Osteoblast (primary cell): Measurements from ENCODE around the gene CDH12. TPM values are rescaled to one million over a fixed set of nuclear protein-coding genes. Genes with fewer than 3 reads are reported as not detected.

Experiments used
- DNase-seq: peaks from one replicate; pipeline ENCODE4 v3.0.0; 2011; ENCODE audit warnings: low spot score, mixed read lengths; ENCODE audit not compliant: insufficient read length; ENCODE audit errors: missing footprints
- H2AFZ ChIP-seq: 2 replicates; pipeline ENCODE4 v1.6.0; 2011; ENCODE audit warnings: mild to moderate bottlenecking, low read length
- H3K27ac ChIP-seq: 2 replicates; pipeline ENCODE4 v1.5.1; 2011; ENCODE audit warnings: mild to moderate bottlenecking, low read depth, low read length, moderate library complexity
- H3K27me3 ChIP-seq: 2 replicates; pipeline ENCODE4 v1.6.0; 2012; ENCODE audit warnings: mild to moderate bottlenecking, control low read depth, inconsistent platforms, low read length, moderate library complexity; ENCODE audit not compliant: insufficient read depth
- H3K36me3 ChIP-seq: 2 replicates; pipeline ENCODE4 v1.5.1; 2011; ENCODE audit warnings: mild to moderate bottlenecking, low read length, control low read depth, moderate library complexity; ENCODE audit not compliant: insufficient read depth
- H3K4me1 ChIP-seq: 2 replicates; pipeline ENCODE4 v1.5.1; 2011; ENCODE audit warnings: mild to moderate bottlenecking, low read length, control low read depth, moderate library complexity; ENCODE audit not compliant: insufficient read depth
- H3K4me2 ChIP-seq: 2 replicates; pipeline ENCODE4 v1.6.0; 2011; ENCODE audit warnings: mild to moderate bottlenecking, low read length; ENCODE audit not compliant: insufficient read depth
- H3K4me3 ChIP-seq: fragments of 200-600 bp; sonication (generic); 3 replicates; pipeline ENCODE4 v1.5.1; 2012; ENCODE audit warnings: mild to moderate bottlenecking, low read length, inconsistent platforms; ENCODE audit not compliant: insufficient read depth
- H3K79me2 ChIP-seq: 2 replicates; pipeline ENCODE4 v1.6.0; 2012; ENCODE audit warnings: mild to moderate bottlenecking, low read length, control low read depth, inconsistent platforms; ENCODE audit not compliant: insufficient read depth
- H3K9me3 ChIP-seq: 2 replicates; pipeline ENCODE4 v1.5.1; 2011; ENCODE audit warnings: low read depth, low read length, control low read depth
- H4K20me1 ChIP-seq: 2 replicates; pipeline ENCODE4 v1.6.0; 2012; ENCODE audit warnings: mild to moderate bottlenecking, low read length, control low read depth; ENCODE audit not compliant: insufficient read depth
- total RNA-seq: library from RNA; depleted of rRNA; stranded (reverse); fragments of >200 nt; gene quantifications from 2 replicates; pipeline ENCODE4 v1.2.3, GENCODE V29; 2012
- TF ChIP-seq, protein P1 (sequence below): IDR thresholded peaks from 2 replicates; pipeline ENCODE4 v1.5.1; 2011; ENCODE audit warnings: mild to moderate bottlenecking, low read depth, low read length, moderate library complexity; ENCODE audit errors: extremely low read depth

CDH12 gene
- total RNA-seq, 1 donor: not detected

DNA sequence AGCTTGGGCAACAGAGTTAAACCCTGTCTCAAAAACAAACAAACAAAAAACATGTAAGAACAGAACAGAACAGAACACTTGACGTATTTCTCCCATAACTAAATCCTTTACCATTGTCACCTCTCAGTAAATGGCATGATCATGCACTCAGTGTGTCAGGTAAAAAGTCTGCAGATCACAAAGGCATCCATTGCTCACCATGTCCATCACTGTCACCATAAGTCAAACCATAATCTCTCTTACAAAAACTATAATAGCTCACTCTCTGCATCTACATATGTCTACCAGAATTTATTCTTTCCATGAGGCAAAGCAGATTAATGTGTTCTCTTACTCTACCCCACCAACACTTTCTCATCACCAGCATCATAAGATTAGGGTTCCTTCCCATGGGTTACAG is 387.5 kb downstream of the CDH12 start:
- H3K27ac ChIP-seq: no peak overlapping the region
- H3K27me3 ChIP-seq: no peaks in the 10 kb centered on the region
- DNase-seq: no peak
- no peaks in the 10 kb centered on the region for H3K4me1 ChIP-seq
- no peaks in the 10 kb centered on the region for H3K79me2 ChIP-seq
- TF ChIP-seq, protein P1, sequence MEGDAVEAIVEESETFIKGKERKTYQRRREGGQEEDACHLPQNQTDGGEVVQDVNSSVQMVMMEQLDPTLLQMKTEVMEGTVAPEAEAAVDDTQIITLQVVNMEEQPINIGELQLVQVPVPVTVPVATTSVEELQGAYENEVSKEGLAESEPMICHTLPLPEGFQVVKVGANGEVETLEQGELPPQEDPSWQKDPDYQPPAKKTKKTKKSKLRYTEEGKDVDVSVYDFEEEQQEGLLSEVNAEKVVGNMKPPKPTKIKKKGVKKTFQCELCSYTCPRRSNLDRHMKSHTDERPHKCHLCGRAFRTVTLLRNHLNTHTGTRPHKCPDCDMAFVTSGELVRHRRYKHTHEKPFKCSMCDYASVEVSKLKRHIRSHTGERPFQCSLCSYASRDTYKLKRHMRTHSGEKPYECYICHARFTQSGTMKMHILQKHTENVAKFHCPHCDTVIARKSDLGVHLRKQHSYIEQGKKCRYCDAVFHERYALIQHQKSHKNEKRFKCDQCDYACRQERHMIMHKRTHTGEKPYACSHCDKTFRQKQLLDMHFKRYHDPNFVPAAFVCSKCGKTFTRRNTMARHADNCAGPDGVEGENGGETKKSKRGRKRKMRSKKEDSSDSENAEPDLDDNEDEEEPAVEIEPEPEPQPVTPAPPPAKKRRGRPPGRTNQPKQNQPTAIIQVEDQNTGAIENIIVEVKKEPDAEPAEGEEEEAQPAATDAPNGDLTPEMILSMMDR: no peak
- no peak overlapping the region for H2AFZ ChIP-seq
- no peaks in the 10 kb centered on the region for H3K36me3 ChIP-seq
- no peak overlapping the region for H3K4me2 ChIP-seq
- no peaks in the 10 kb centered on the region for H4K20me1 ChIP-seq
- no peaks in the 10 kb centered on the region for H3K9me3 ChIP-seq
- no peak overlapping the region for H3K4me3 ChIP-seq

DNA sequence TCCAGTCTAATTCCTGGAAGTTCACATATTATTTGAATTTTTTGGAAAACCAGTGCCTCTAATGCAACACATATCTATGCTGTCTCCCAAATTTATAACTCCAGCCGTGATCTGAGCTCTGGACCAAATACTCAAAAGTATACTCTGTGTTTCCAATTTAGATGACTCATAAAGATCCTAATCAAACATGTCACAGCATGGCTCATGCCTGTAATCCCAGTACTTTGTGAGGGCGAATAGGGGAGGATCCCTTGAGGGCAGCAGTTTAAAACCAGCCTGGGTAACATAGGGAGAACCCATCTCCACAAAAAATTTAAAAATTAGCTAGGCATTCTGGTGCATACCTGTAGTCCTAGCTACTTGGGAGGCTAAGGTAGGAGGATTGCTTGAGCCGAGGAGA is 388.0 kb downstream of the CDH12 start:
- H3K27ac ChIP-seq: no peak overlapping the region
- H2AFZ ChIP-seq: no peak overlapping the region
- H3K4me1 ChIP-seq: no peaks in the 10 kb centered on the region
- no peaks in the 10 kb centered on the region for H4K20me1 ChIP-seq
- no peak overlapping the region for H3K4me3 ChIP-seq
- no peaks in the 10 kb centered on the region for H3K9me3 ChIP-seq
- TF ChIP-seq, protein P1: no peak
- H3K79me2 ChIP-seq: no peaks in the 10 kb centered on the region
- H3K36me3 ChIP-seq: no peaks in the 10 kb centered on the region
- no peak overlapping the region for H3K4me2 ChIP-seq
- no peaks in the 10 kb centered on the region for H3K27me3 ChIP-seq
- DNase-seq: no peak

DNA sequence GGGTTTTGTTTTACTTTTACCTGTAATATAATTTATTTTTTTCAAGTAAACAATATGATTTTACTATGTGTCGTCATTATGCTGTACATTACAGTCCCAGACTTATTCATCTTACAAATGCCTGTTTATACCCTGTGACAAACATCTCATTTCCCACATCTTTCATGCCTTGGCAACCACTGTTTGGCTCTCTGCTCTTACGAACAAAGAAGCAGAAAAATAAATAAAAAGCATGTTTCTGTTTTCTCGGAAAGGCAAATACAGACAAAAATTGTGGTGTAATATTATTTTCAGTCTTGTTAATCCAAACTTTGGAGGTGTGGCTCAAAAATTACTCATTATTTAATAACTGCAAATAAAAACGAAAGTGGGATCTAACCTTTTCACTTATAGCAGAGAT is 393.0 kb downstream of the CDH12 start:
- no peak overlapping the region for H2AFZ ChIP-seq
- H3K79me2 ChIP-seq: no peaks in the 10 kb centered on the region
- no peak for DNase-seq
- no peak overlapping the region for H3K27ac ChIP-seq
- TF ChIP-seq, protein P1: no peak
- no peaks in the 10 kb centered on the region for H3K9me3 ChIP-seq
- no peak overlapping the region for H3K4me3 ChIP-seq
- H3K27me3 ChIP-seq: no peaks in the 10 kb centered on the region
- no peak overlapping the region for H3K4me2 ChIP-seq
- no peaks in the 10 kb centered on the region for H4K20me1 ChIP-seq
- no peaks in the 10 kb centered on the region for H3K4me1 ChIP-seq
- H3K36me3 ChIP-seq: no peaks in the 10 kb centered on the region

DNA sequence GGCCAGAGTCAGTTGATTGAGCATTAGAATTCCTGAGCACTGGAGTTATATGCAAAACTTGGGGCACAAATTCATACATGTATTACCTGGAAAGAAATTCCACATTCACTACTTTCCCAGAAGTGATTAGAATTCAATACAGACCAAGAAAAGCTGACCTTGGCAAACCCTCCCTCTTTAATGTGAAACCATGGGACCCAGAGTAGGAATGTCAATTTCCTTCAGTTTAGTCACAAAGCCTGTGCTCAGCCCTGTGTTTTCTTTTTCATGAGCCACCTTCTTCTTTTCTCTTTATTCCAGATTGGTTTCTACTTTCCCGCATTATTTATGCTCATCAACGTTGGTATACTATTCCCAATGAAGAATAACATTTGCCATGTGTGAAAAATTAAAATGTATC is 420.2 kb downstream of the CDH12 start:
- TF ChIP-seq, protein P1: no peak
- Histone ChIP-seq H3K4me2 (no peak overlapping the region), H2AFZ (no peak overlapping the region), H4K20me1 (no peaks in the 10 kb centered on the region), H3K27ac (no peak overlapping the region), H3K36me3 (no peaks in the 10 kb centered on the region), H3K79me2 (no peaks in the 10 kb centered on the region), H3K4me3 (no peak overlapping the region), H3K4me1 (no peaks in the 10 kb centered on the region), H3K27me3 (no peaks in the 10 kb centered on the region), H3K9me3 (no peaks in the 10 kb centered on the region)
- no peak for DNase-seq
